ENCODE measurements around the gene ATXN7L2.

The ATXN7L2 gene

GRCh38 chr1:109530457-109531087, 46.9 kb downstream of the ATXN7L2 start:
- no peak overlapping the region for H3K4me3 ChIP-seq (ENCODE audit: low read depth, low read length)
- TF ChIP-seq, protein P1, sequence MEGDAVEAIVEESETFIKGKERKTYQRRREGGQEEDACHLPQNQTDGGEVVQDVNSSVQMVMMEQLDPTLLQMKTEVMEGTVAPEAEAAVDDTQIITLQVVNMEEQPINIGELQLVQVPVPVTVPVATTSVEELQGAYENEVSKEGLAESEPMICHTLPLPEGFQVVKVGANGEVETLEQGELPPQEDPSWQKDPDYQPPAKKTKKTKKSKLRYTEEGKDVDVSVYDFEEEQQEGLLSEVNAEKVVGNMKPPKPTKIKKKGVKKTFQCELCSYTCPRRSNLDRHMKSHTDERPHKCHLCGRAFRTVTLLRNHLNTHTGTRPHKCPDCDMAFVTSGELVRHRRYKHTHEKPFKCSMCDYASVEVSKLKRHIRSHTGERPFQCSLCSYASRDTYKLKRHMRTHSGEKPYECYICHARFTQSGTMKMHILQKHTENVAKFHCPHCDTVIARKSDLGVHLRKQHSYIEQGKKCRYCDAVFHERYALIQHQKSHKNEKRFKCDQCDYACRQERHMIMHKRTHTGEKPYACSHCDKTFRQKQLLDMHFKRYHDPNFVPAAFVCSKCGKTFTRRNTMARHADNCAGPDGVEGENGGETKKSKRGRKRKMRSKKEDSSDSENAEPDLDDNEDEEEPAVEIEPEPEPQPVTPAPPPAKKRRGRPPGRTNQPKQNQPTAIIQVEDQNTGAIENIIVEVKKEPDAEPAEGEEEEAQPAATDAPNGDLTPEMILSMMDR (conservative IDR thresholded peaks at IDR 0.05; ENCODE audit: low read depth, low read length): no peak
- DNase-seq (ENCODE audit: low read depth): no peak

DNA sequence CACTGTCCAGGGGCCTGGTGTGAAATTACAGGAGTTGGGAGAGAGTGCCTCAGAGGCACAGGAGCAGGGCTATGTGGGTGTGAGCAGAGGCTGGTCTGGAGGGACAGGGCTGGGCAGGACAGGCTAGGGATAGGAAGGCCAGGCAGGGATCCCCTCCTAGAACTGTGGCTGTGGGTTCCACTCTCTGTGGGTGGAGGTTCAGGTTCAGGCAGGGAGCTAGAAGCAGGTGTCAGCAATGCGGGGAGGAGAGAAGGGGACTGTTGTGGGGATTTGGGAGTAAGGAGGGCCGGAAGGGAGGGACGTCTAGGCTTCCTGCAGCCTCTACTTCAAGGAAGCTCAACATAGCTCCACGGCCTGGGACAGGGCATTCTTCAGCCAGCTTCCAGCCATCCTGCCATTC, 47.7 kb downstream of the ATXN7L2 start:
- H3K4me3 ChIP-seq (ENCODE audit: low read depth, low read length): no peak overlapping the region
- TF ChIP-seq, protein P1 (conservative IDR thresholded peaks at IDR 0.05; ENCODE audit: low read depth, low read length): no peak
- no peak for DNase-seq (ENCODE audit: low read depth)

DNA sequence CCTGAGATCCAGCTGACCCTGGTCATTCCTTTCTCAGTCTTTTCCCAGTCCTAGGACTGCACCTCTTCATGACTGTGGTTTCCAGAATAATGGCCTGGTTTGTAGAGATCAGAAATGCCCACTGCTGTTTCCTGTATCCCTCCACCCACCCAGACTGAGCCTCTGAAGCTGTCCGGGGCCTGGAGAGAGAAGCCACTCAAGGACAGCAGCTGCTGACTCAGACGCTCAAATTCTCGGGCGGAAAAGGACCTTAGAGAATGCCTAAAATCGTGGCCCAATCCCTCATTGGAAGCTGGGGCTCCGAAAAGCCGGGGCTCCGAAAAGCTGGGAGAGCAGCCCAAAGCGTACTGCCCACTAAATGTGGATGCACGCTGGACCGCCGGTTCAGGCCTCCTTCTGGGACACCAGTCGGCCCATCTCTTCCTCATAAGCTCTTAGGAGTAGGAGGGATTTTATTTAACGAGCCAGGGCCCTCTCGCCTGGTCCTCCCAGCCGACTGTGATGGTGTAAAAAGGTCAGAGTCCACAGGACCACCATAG, 48.2 kb downstream of the ATXN7L2 start:
- DNase-seq (ENCODE audit: low read depth): no peak
- no peak overlapping the region for H3K4me3 ChIP-seq (ENCODE audit: low read depth, low read length)

GRCh38 chr1:109532365-109533136, 48.8 kb downstream of the ATXN7L2 start:
- H3K4me3 ChIP-seq (ENCODE audit: low read depth, low read length): peak overlapping the region; percentile 29
- peak; percentile 86 for DNase-seq (ENCODE audit: low read depth)
- TF ChIP-seq, protein P1 (conservative IDR thresholded peaks at IDR 0.05; ENCODE audit: low read depth, low read length): peak; percentile 96

More for the DNA sequence above, 48.2 kb downstream of the ATXN7L2 start:
- TF ChIP-seq, protein P1 (conservative IDR thresholded peaks at IDR 0.05; ENCODE audit: low read depth, low read length): no peak

DNA sequence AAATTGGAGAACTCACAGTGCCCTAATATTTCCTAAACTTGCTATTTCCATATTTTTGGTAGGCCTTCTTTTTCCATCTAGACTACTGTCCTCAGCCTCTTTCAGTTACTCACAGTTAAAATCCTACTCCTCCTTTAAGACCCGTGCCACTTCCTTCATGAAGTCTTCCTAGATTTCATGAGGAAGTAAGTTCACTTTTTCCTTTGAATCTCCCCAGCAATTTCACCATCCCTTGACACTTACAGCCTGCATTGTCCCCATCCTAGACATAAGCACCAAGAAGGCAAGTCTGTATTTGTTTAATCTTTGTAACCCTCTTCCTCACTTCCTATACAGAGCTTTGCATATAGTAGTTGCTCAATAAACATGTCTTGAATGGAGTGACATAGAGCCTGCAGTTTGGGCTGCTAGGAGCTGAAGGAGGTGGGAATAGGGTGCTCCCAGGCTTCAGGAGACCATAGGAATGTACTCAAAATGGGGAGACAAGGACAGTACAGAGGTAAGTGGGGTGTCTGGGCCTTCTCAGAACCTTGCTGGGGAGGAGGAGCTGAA, 50.7 kb downstream of the ATXN7L2 start:
- TF ChIP-seq, protein P1 (conservative IDR thresholded peaks at IDR 0.05; ENCODE audit: low read depth, low read length): no peak
- H3K4me3 ChIP-seq (ENCODE audit: low read depth, low read length): no peak overlapping the region
- no peak for DNase-seq (ENCODE audit: low read depth)

DNA sequence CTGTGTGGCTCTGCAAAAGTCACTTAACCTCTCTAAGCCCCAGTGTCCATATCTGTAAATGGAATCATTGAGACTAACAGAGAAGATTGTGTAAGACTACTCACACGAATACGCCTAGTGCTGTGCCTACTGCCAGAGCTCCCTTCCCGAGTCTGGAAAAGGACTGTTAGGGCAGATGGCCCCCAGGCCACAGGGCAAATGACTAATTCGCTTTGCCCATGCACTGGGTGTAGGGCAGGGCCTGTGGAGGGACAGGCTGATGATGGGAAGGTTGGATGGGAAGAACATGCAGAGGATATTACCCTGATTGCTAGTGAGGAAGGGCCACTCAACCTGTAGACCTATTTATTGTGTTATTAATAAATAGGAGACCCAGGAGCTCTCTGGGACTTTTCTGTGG, 51.8 kb downstream of the ATXN7L2 start:
- H3K4me3 ChIP-seq (ENCODE audit: low read depth, low read length): no peak overlapping the region
- TF ChIP-seq, protein P1 (conservative IDR thresholded peaks at IDR 0.05; ENCODE audit: low read depth, low read length): no peak

More for the DNA sequence above, 51.8 kb downstream of the ATXN7L2 start:
- no peak for DNase-seq (ENCODE audit: low read depth)
